Kidney tubule cell (primary cell): ENCODE results near the gene NTN4.
A peak's percentile ranks its signal among the peaks of the same experiment; 100 is the strongest.
"Not testable (repeated sequence)": the region's sequence is repeated elsewhere in the genome, so short reads cannot be mapped to it uniquely, and the experiment has no call there.

Source experiments
- DNase-seq: peaks from one replicate; pipeline ENCODE4 v3.0.0-alpha.2; 2018; ENCODE audit warnings: low spot score

Gene NTN4

GRCh38 chr12:95622879-95623278 lies 167.7 kb downstream of the NTN4 start:
- DNase-seq: peak; percentile 65

GRCh38 chr12:95621725-95622124 lies 168.8 kb downstream of the NTN4 start:
- DNase-seq: no peak

- DNase-seq: no peak
Observed at GRCh38 chr12:95620171-95620570, 170.4 kb downstream of the NTN4 start.

GRCh38 chr12:95616470-95616869 lies 174.1 kb downstream of the NTN4 start:
- DNase-seq: not testable (repeated sequence)

GRCh38 chr12:95615749-95616148 lies 174.8 kb downstream of the NTN4 start:
- DNase-seq: no peak

GRCh38 chr12:95614390-95614982 lies 176.1 kb downstream of the NTN4 start:
- DNase-seq: no peak

- DNase-seq: no peak
Observed at GRCh38 chr12:95613021-95613420, 177.5 kb downstream of the NTN4 start.

GRCh38 chr12:95611676-95612309 lies 178.8 kb downstream of the NTN4 start:
- DNase-seq: peak; percentile 72

GRCh38 chr12:95608252-95609033 lies 182.1 kb downstream of the NTN4 start:
- DNase-seq: peak; percentile 74
